Mesothelial cell of epicardium (in vitro differentiated cells): ENCODE results near the gene ERC2. TPM values are rescaled to one million over a fixed set of nuclear protein-coding genes. Genes with fewer than 3 reads are reported as not detected.

Source experiments
- DNase-seq, 2 experiments: peaks; one replicate each; pipeline ENCODE4 v3.0.0; 2021; ENCODE audit warnings: low spot score in 2 of 2; ENCODE audit not compliant: unreplicated experiment in 2 of 2
- H3K27ac Mint-ChIP-seq: 2 replicates; pipeline ENCODE4 v1.8.0; 2021; ENCODE audit warnings: mixed read lengths
- H3K27me3 Mint-ChIP-seq: 2 replicates; pipeline ENCODE4 v1.8.0; 2021; ENCODE audit warnings: low read depth, mixed read lengths
- H3K36me3 Mint-ChIP-seq: 2 replicates; pipeline ENCODE4 v1.8.0; 2021; ENCODE audit warnings: mixed read lengths
- H3K4me1 Mint-ChIP-seq: 2 replicates; pipeline ENCODE4 v1.8.0; 2021; ENCODE audit warnings: mixed read lengths
- H3K4me3 Mint-ChIP-seq: 2 replicates; pipeline ENCODE4 v1.8.0; 2021; ENCODE audit warnings: mild to moderate bottlenecking, moderate library complexity, mixed read lengths
- H3K9me3 Mint-ChIP-seq: 2 replicates; pipeline ENCODE4 v1.8.0; 2021; ENCODE audit warnings: mixed read lengths
- CTCF ChIP-seq: fragments of 200-600 bp; sonication (generic); IDR thresholded peaks from one replicate; pipeline ENCODE4 v1.5.0; 2021; ENCODE audit warnings: antibody characterized with exemption; ENCODE audit not compliant: unreplicated experiment
- total RNA-seq: library from RNA; stranded (reverse); gene quantifications from 3 replicates; pipeline ENCODE4 v1.2.1, GENCODE V29; 2021

Gene ERC2
- total RNA-seq, 1 donor from 2014 or later: 15.6 TPM

- Mint-ChIP-seq H3K4me3 (no peak overlapping the region), H3K27ac (peak overlapping the region; percentile 52), H3K36me3 (no peaks in the 10 kb centered on the region), H3K4me1 (peaks cover 69% of the 10 kb centered on the region), H3K9me3 (no peaks in the 10 kb centered on the region), H3K27me3 (no peaks in the 10 kb centered on the region)
- no peak for TF ChIP-seq CTCF
- no peak for DNase-seq
Measured at GRCh38 chr3:56001991-56002390, 466.3 kb downstream of the ERC2 start.

DNA sequence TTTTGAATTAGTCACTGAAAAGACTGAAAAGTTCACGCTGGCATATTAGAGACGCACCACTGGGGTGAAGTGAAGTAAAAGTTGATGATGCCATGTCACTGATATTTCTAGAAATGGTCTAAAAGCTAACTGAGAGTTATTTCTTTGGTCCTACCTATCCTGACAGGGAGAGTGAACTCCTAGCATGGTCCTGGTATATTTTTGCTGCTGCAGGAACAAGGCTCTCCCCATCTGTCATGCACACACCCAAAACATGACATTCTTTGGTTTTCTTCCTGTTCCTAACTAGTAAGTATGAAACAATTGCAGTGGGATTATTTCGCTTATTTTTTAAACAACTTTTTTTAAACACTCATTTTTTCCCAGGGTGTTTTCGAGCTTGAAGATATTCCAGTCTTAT lies 466.7 kb downstream of the ERC2 start:
- peaks cover 64% of the 10 kb centered on the region for H3K4me1 Mint-ChIP-seq
- no peaks in the 10 kb centered on the region for H3K36me3 Mint-ChIP-seq
- TF ChIP-seq CTCF: no peak
- DNase-seq: no peak
- H3K4me3 Mint-ChIP-seq: no peak overlapping the region
- H3K27me3 Mint-ChIP-seq: no peaks in the 10 kb centered on the region
- H3K9me3 Mint-ChIP-seq: no peaks in the 10 kb centered on the region
- H3K27ac Mint-ChIP-seq: peak overlapping the region; percentile 52

DNA sequence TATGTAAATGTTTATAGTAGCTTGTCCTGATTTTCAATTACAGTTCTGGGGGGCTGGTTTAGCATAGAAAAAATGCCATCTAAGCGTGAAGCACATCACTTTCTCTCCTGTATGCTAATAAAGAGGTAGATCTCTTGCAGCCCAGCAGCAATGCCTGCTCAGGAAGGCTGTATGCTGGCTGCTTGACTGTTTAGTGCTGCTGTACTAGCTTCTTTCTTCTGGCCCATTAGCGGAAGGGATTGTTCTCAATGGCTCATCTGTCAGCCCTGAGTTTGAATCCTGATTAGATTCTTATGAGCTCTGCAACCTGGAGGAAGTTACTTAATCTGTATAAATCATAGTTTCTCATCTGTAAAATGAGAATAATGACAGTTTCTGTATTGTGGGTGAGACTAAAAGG lies 478.9 kb downstream of the ERC2 start:
- Mint-ChIP-seq H3K27ac (peak overlapping the region; percentile 25), H3K27me3 (no peaks in the 10 kb centered on the region), H3K36me3 (no peaks in the 10 kb centered on the region), H3K4me1 (peaks cover 46% of the 10 kb centered on the region), H3K9me3 (peaks cover 3% of the 10 kb centered on the region), H3K4me3 (no peak overlapping the region)
- DNase-seq: no peak
- no peak for TF ChIP-seq CTCF

DNA sequence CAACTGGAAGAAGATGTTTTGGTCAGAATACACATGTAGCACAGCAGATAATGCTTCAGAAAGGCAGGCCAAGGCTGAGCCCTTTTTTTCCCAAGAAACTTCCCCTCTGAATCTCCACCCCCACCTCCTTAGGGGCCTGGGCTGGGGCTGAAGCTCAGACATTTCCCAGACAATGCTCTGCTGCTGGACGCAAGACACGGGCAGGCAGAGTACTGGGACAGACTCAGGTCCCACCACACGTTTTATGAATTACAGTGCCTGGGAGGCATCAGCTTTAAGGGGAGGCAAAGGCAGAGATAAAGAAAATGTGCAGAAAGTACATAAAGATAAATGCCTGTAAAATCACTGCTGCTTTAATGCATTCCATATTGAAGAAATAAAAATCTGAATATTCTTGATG lies 479.4 kb downstream of the ERC2 start:
- Mint-ChIP-seq H3K36me3 (no peaks in the 10 kb centered on the region), H3K27me3 (no peaks in the 10 kb centered on the region), H3K4me3 (no peak overlapping the region), H3K9me3 (peaks cover 3% of the 10 kb centered on the region), H3K4me1 (peaks cover 43% of the 10 kb centered on the region), H3K27ac (peak overlapping the region; percentile 78)
- TF ChIP-seq CTCF: no peak
- no peak for DNase-seq

DNA sequence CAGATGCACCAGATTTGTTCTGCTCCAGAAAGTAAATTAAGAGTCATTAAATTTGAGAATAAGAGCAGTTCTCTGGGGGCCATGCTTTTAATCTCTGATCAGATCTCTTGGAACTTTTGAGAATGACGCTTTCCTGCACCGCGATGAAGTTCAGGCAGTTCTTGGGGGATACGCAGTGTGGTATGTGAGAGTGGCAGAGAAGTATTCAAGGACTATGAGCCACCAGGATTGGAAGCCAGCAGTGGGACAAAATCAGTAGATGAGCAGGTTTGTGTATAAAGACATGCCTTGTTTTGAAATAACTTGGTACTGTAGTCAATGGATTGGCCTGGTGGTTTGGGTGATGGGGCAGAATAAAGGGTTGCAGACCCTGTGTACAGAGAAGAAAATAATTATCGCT lies 483.6 kb downstream of the ERC2 start:
- DNase-seq: no peak

More for the DNA sequence above, 483.6 kb downstream of the ERC2 start:
- no peaks in the 10 kb centered on the region for H3K27me3 Mint-ChIP-seq
- H3K9me3 Mint-ChIP-seq: no peaks in the 10 kb centered on the region
- no peak for TF ChIP-seq CTCF
- peaks cover 40% of the 10 kb centered on the region for H3K4me1 Mint-ChIP-seq
- H3K4me3 Mint-ChIP-seq: no peak overlapping the region
- no peak overlapping the region for H3K27ac Mint-ChIP-seq
- H3K36me3 Mint-ChIP-seq: no peaks in the 10 kb centered on the region
